ENCODE measurements around the gene BCL6. TPM values are rescaled to one million over a fixed set of nuclear protein-coding genes. Genes with fewer than 3 reads are reported as not detected.

BCL6 gene
- total and polyA plus RNA-seq, 9 of the 15 experiments (the other 6 are each of a cell fraction or from before 2014, with no cell fraction given): 0.08 to 3.5 (median 1.6) TPM

- 0 out of 2 replicates have a peak, but pooled peaks have one; percentile 28 for TF ChIP-seq CHAMP1 (IDR thresholded peaks at IDR 0.05)
- peak; percentile 25; the same call in 1 of the 2 replicates for TF ChIP-seq JUND (IDR thresholded peaks at IDR 0.05; ENCODE audit: borderline replicate concordance, low read depth, low read length)
- TF ChIP-seq JUND (tag; IDR thresholded peaks at IDR 0.05; ENCODE audit: borderline replicate concordance, low read depth, low read length): no peak
- TF ChIP-seq CCNT2 (IDR thresholded peaks at IDR 0.05; ENCODE audit: borderline replicate concordance, extremely low read depth, insufficient read length, low read depth, low read length): peak; percentile 86
- TF ChIP-seq RB1 (IDR thresholded peaks at IDR 0.05; ENCODE audit: low read depth): peak; percentile 91
- peak in 1 of 2 experiments; percentile 39; a peak in 1 of 4 replicates for TF ChIP-seq KDM4B (IDR thresholded peaks at IDR 0.05; ENCODE audit: borderline replicate concordance in 2 of 2, low read depth in 1 of 2)
- TF ChIP-seq ETV5 (CRISPR knock-in tag; IDR thresholded peaks at IDR 0.05; ENCODE audit: low read depth): 0 out of 2 replicates have a peak, but pooled peaks have one; percentile 36
- TF ChIP-seq RBBP5 (IDR thresholded peaks at IDR 0.05; ENCODE audit: borderline replicate concordance, insufficient read depth, low read length, poor library complexity, severe bottlenecking): peak; percentile 55
- TF ChIP-seq, protein P1, sequence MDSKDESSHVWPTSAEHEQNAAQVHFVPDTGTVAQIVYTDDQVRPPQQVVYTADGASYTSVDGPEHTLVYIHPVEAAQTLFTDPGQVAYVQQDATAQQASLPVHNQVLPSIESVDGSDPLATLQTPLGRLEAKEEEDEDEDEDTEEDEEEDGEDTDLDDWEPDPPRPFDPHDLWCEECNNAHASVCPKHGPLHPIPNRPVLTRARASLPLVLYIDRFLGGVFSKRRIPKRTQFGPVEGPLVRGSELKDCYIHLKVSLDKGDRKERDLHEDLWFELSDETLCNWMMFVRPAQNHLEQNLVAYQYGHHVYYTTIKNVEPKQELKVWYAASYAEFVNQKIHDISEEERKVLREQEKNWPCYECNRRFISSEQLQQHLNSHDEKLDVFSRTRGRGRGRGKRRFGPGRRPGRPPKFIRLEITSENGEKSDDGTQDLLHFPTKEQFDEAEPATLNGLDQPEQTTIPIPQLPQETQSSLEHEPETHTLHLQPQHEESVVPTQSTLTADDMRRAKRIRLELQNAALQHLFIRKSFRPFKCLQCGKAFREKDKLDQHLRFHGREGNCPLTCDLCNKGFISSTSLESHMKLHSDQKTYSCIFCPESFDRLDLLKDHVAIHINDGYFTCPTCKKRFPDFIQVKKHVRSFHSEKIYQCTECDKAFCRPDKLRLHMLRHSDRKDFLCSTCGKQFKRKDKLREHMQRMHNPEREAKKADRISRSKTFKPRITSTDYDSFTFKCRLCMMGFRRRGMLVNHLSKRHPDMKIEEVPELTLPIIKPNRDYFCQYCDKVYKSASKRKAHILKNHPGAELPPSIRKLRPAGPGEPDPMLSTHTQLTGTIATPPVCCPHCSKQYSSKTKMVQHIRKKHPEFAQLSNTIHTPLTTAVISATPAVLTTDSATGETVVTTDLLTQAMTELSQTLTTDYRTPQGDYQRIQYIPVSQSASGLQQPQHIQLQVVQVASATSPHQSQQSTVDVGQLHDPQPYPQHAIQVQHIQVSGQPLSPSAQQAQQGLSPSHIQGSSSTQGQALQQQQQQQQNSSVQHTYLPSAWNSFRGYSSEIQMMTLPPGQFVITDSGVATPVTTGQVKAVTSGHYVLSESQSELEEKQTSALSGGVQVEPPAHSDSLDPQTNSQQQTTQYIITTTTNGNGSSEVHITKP (IDR thresholded peaks at IDR 0.05; ENCODE audit: partially characterized antibody): peak; percentile 70
- no peak for TF ChIP-seq ZBTB1 (CRISPR knock-in tag; IDR thresholded peaks at IDR 0.05; ENCODE audit: borderline replicate concordance, low read depth)
- TF ChIP-seq WHSC1 (IDR thresholded peaks at IDR 0.05; ENCODE audit: low read length): no peak
- TF ChIP-seq CXXC5 (CRISPR knock-in tag; IDR thresholded peaks at IDR 0.05): peak; percentile 83
- peak in 1 of 2 experiments; percentile 62; a peak in 1 of 4 replicates for TF ChIP-seq NONO (IDR thresholded peaks at IDR 0.05; ENCODE audit: low read depth in 2 of 2, low read length in 1 of 2)
- no peak for TF ChIP-seq HMG20B (CRISPR knock-in tag; IDR thresholded peaks at IDR 0.05)
- TF ChIP-seq CTBP1 (IDR thresholded peaks at IDR 0.05; ENCODE audit: borderline replicate concordance): peak; percentile 55; the same call in 1 of the 2 replicates
- TF ChIP-seq TRIM24 (IDR thresholded peaks at IDR 0.05): 0 out of 4 replicates have a peak, but pooled peaks of 1 of the 2 experiments have one; percentile 19
These were observed 5.5 kb downstream of the BCL6 start (continued) for GRCh38 chr3:187739561-187740332.
